Stimulated activated CD4-positive, alpha-beta T cell treated with anti-CD3 and anti-CD28 coated beads, Interleukin-4, amount 100 ng/mL, for 1 hour (primary cell): ENCODE results near the gene ERVV-1.
"Not testable (repeated sequence)": the region's sequence is repeated elsewhere in the genome, so short reads cannot be mapped to it uniquely, and the experiment has no call there.

ENCODE experiments used
- DNase-seq: peaks from one replicate; pipeline ENCODE4 v3.0.0-alpha.2; 2020

ERVV-1 gene, protein sequence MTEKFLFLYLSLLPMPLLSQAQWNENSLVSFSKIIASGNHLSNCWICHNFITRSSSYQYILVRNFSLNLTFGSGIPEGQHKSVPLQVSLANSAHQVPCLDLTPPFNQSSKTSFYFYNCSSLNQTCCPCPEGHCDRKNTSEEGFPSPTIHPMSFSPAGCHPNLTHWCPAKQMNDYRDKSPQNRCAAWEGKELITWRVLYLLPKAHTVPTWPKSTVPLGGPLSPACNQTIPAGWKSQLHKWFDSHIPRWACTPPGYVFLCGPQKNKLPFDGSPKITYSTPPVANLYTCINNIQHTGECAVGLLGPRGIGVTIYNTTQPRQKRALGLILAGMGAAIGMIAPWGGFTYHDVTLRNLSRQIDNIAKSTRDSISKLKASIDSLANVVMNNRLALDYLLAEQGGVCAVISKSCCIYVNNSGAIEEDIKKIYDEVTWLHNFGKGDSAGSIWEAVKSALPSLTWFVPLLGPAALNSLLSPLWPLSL

DNA sequence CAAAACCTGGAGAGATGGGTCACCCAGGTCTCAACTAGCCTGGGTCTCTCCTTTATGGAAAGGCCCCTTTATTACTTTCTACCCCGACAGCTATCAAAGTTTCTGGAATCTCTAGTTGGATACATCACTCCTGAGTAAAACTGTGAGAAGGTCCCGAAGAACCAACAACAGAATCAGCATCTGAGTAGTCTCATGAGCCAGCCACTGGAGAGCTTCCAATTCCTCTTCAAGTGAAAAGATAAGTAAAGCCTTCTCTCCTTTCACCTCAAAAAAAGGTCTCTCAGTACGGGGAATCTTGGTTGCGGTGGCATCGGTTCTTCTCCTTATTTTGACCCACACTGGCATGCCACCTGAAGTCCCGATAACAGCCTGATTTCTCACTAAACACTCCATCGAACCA, at the start of gene ERVV-1:
Gene ERVV-1 (plus strand): TSS at position 301 of the 400 bp plus-strand sequence. CDS start 170 bp downstream, outside the sequence.
- DNase-seq = no peak

DNA sequence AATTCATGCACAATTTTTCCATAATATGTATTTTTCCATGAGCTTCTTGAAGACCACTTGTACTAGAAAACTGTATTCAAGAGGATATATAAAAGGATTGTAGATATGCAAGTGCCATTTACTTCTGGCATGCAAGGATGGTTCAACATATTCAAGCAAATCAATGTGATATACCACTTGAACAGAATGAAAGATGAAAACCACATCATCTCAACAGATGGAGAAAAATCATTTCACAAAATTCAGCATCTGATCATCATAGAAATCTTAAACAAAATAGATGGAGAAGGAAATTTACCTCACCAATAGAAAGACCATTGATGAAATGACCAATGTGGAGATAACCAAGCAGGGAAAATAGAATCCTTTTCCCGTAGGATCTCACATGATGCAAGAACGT, 45.9 kb upstream of the ERVV-1 start:
- DNase-seq = no peak

DNA sequence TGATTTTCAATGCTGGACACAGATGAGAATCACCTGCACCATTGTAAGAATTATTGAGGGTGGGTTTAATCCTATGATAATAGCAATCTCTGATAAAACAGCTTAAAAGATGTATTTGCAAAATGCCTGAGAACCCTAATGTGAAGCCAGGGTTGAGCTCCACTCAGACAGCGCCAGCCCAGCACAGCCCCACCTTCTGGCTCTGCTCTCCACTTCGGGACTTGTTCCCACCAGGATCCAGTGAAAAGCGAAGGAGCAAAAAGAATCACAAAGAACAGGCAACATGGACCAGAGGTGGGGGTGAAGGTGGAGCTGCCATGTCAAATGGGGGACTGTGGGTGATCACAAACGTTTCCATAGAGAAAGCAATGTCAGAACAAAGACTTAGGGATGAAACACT, 32.4 kb upstream of the ERVV-1 start:
- no peak for DNase-seq

DNA sequence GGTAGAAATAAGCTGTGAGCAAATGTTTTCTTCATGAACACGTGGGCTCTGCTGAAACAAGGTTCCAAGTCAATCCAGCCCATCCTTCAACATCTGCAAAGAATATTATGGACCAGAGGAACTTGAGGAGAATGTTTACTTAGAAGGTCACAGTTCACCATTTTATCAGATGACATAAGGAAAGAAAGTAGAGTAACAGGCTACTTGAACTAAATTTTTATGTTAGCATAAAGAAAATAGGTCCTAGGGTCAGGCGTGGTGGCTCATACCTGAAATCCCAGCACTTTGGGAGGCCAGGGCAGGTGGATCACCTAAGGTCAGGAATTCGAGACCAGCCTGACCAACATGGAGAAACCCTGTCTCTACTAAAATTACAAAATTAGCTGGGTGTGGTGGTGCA, 30.6 kb upstream of the ERVV-1 start:
- not testable (repeated sequence) for DNase-seq

DNA sequence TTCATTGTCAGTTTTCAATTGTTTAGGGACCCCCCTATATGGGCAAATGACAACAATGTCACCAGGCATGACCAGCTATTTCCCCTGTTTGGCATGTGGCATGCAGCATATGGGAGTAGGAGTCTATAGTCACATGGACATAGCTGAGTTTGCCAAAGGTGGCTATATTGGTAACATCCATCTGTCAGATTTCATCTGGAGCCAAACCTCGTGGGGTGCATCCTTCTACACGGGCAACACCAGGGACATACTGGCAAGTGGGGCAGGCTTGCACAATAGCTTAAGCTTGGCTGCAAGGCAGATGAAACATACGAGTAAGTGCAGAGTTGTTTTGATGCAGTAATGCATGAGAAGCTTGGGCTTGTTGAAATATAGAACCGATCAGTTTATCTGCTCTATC, 26.5 kb upstream of the ERVV-1 start:
- no peak for DNase-seq

DNA sequence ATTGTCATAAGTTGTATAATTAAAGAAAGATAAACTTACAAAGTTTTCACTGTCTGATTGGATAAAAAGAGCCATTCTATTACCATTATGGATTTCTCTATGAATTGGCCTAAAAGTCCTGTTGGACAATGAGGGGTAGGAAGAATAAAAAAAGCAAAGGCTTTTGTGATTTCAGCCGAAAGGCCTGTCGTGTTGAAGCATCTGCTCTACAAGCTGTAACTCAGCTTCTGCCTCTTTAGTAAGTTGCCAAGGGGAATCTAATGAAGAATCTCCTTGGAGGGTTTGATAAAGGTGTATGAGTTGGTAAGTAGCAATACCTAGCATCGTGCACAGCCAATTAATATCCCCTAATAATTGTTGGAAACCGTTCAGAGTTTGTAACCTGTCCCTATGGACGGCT, 25.2 kb upstream of the ERVV-1 start:
- DNase-seq = no peak

DNA sequence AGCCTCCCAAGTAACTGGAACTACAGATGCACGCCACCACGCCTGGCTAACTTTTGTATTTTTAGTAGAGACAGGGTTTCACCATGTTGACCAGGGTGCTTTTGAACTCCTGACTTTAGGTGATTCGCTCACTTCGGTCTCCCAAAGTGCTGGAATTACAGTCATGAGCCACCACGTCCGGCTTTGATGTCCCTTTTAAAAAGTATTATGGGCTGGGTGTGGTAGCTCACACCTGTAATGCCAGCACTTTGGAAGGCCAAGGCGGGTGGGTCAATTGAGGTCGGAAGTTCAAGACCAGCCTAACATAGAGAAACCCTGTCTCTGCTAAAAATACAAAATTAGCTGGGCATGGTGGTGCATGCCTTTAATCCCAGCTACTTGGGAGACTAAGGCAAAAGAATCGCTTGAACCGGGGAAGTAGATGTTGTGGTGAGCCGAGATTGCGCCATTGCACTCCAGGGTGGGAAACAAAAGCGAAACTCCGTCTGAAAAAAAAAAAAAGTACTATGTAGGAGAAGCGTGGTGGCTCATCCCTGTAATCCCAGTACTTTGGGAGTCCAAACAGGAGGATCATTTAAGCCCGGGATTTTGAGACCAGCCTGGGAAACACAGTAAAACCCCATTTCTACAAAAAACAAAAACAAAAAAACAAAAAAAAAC, 22.8 kb upstream of the ERVV-1 start:
- DNase-seq = no peak

DNA sequence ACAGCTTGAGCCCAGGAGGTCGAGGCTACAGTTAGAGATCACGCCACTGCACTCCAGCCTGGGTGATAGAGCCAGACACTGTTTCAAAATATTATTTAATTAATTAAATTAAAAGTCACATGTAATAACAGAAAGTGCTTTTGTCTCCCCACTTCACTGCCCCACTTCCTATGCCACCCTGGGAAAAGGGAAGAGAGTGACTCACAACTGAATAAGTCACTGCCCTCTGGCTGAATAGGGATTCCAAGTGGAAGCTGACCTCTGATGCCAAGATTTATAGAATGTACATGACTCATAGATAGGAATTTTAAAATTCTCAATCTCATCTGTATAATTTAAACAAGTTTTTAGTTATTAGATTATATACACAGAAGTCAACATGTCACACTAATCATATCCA, 22.2 kb upstream of the ERVV-1 start:
- no peak for DNase-seq

DNA sequence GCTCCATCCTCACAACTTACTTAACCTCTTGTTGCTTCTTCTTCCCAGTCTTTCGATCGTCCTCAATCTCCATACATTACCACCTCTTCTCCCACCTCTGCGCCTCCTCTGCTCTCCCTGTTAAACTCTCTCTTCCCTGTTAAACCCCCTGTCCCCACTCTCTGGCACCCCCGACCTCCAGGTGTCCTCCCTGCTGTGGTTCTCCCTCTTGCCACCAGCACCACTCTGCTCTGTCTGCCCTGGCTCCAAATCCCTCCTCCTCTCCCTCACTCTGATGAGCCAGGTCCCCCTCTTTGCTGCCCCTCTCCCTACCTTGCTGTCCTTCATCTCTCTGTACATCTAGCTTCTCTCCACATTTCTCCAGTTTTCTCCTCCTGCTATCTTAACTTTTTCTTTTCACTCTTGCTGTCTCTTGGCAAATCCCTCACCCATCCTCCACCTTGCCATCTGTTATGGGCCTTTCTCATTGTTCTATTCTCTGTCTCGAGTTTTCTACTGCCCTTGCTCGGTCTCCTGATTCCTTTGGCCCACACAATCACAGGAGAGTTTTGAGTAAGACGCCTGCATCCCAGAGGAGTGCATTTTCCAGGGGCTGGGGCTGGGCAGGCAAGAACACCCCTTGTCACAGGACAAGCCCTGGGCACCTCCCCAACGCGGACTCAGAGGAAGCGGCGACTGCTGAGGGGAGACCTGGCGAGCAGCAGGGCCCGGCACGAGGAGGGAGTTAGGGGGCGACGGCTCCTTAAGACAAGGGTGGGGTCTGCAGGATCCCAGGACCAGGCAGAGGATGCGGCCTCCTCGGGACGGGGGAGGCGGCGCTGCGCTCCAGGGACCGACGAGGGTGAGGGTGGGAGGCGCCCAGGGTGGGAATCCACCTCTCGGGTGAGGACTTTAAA, 21.4 kb upstream of the ERVV-1 start:
- DNase-seq = peak; percentile 2

DNA sequence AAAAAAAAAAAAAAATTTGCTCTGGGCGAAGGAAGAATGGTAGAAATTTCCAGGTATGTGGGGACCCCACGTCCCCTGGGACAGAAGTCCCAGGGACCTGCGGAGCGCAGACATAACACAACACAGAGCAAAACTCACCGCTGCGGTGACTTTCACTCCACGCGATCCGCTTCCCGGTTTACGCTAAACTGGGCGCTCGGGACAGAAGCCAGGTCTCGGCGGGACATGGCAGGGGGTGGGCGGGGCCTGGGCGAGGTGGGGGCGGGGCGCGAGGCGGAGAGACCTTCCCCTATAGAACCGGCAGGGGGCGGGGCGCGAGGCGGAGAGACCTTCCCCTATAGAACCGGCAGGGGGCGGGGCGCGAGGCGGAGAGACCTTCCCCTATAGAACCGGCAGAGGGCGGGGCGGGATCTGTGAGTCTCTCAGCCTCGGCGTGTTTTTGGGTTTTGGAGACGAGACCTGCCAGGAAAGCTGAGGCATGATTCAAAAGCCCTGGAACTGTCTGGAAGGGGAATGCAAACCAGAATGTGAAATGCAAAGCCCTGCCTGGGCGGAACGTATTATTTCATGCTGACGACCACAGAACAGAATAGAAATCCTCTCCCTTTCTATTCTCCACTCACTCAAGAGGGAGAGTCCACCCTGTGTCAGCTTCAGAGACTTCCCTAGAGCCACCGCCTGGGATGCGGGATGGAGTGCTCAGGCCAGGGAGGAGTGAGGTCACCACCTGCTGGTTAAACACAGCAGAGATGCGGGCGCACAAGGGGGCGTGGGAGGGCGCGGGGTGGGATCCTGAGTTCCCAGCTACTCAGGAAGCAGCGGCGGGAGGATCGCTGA, 20.2 kb upstream of the ERVV-1 start:
- DNase-seq = peak; percentile 78

DNA sequence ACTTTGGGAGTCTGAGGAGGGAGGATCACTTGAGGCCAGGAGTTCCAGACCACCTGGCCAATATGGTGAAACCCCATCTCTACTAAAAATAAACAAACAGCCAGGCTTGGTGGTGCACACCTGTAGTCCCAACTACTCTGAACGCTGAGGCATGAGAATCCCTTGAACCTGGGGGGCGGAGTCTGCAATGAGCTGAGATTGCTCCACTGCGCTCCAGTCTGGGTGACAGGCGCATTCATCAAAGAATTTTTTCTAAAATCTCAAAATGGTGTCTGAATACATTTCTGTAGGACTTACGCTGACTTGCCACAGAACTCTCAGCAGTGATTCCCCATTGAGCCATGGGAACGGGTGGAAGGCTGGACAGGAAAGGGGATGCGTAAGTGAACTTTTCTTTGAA, 18.0 kb upstream of the ERVV-1 start:
- no peak for DNase-seq

DNA sequence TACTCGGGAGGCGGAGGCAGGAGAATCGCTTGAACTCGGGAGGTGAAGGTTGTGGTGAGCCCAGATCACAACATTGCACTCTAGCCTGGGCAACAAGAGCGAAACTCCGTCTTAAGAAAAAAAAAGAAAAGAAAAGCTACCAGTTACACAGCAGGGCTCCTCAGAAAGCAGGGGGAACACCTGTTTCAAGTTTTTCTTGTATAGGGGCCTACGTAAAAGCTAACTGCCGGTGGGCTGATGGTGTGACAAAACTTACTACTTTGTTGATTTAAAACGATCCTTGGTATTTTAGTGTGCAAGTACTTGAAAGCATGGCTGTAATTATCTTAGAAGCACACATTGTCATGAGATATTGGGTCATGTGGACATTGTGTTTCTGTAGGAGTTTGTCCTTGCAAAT, 15.7 kb upstream of the ERVV-1 start:
- no peak for DNase-seq

DNA sequence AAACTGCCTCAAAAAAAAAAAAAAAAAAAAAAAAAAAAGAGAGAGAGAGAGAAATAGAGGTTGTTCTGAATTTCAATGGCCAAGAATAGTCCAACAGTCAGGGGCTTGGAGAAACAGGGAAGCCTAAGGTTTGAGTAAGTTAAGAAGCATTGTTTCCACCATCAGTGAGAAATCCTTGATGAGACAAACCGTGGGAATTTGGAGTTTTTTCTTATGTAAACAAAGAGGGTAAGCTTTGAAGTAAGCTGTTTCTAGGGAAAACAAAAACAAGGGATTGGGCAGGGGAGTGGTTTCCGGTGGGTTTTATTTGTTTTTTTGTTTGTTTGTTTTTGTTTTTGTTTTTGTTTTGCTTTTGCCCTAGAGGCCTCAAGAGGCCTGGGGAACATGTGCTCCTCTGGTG, 11.2 kb upstream of the ERVV-1 start:
- DNase-seq = no peak

DNA sequence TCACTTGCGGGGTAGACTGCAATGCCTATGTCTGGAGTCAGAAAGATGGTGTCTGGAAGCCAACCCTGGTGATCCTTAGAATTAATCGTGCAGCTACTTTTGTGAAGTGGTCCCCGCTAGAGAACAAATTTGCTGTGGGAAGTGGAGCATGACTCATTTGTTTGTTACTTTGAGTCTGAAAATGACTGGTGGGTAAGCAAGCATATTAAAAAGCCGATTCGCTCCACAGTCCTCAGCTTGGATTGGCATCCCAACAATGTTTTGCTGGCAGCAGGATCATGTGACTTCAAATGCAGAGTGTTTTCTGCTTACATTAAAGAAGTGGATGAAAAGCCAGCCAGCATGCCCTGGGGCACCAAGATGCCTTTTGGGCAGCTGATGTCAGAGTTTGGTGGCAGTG, 9.5 kb upstream of the ERVV-1 start:
- no peak for DNase-seq

DNA sequence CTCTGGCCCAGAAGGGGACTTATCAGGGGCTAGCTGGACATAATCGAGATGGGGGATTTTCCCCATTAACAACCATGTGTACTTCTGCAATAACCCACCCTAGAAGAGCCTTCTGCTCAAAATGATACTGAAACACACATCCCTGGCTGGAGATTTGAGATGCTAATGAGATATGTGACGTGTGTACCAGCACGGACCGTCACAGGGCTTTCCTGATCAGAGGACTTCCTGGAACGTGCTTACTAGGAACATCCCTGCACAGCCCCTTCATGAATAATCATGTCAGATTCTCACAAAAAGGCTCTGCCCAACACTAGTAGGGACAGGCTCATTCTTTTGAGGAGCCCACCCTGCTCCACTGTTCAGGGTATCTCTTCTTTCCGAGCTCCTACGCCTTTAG, 6.5 kb upstream of the ERVV-1 start:
- no peak for DNase-seq

DNA sequence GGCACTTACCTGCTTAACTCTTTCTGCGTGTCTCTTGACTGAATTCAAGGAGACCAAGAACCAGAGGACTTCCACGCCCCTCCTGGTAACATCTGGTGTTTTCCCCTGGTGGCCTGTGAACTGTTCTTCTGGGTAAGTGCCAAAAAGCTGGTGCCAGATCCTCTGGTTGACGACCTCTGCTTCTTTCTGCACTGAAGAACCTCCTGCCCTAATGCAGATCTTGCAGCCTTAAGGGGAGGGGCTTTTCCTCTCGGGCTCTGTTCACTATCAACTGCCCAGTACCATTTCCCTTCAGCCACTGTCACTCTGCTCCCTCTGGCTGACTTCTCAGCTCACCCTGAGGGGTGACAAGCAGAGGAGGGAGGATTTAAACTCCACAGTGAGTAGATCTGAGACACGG, 6.1 kb upstream of the ERVV-1 start:
- no peak for DNase-seq

DNA sequence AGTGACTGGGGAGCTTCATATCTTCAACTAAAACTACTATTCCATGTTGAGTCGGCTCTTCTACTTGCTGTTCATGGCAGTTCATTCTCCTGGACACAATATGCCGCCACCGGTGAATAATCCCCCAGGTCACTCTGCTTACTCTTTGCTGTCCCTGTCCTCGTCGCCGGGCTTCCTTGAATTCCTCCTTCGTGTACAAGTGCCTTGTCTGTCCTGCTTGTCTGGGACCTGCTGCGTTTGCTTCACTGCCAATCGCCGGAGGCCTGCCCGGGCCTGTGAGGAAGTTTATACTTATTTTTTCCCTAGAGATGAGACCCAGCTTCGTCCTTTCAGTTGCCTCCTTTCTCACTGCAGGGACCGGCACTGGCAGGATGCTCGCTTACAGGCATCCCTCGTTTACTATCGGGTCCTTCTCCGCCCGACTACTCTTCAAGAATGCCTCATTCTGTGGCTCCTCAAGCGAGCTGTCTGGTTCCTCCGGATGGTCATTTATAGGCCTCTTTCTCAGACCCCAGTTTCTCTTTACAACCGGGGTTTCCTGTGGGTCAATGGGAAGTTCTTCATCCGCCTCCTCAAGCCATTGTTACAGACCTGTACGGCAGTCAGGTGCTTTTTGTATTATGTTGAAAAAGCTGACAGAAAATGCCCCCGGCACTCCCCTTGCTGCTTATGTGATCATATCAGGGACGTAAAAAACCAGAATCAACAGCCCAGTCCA, 5.5 kb upstream of the ERVV-1 start:
- no peak for DNase-seq

DNA sequence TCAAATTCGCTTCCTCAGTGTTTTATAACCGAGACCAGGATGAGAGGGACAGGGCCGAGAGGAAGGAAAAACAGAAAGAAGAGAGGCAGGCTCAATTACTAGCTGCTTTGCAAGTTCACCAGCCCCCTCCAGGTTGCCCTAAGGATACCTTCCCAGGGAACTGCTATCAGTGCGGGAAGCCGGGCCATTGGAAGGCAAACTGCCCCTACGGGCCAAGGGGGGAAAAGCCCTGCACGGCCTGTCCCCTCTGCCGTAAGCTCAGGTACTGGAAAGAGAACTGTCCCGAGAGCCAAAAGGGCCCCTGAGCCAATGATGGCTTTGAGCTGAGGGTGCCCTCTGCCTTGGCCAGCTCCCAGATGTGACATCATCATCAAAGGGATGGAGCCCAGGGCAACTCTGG, 3.2 kb upstream of the ERVV-1 start:
- no peak for DNase-seq

DNA sequence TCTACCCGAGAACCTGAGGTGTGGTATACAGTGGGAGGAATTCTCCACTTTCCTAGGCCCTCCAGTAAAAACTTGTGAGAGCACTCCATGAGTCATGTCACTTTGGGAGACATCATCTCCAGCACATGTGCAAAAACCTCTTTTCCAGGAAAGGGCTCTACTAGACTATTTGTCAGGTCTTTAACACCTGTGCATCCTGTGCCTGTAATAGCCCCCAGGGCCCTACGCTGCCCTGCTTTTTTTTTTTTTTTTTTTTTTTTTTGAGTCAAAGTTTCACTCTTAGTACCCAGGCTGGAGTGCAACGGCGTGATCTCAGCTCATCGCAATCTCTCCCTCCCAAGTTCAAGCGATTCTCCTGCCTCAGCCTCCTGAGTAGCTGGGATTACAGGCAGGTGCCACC, 1.7 kb upstream of the ERVV-1 start:
- no peak for DNase-seq

DNA sequence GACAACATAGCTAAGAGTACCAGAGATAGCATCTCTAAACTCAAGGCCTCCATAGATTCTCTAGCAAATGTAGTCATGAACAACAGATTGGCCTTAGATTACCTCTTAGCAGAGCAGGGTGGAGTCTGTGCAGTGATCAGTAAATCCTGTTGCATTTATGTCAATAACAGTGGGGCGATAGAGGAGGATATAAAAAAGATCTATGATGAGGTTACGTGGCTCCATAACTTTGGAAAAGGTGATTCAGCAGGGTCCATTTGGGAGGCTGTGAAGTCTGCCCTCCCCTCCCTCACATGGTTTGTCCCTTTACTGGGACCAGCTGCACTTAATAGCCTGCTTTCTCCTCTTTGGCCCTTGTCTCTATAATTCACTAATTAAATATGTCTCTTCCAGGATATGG, 1.4 kb downstream of the ERVV-1 start:
- DNase-seq = no peak

DNA sequence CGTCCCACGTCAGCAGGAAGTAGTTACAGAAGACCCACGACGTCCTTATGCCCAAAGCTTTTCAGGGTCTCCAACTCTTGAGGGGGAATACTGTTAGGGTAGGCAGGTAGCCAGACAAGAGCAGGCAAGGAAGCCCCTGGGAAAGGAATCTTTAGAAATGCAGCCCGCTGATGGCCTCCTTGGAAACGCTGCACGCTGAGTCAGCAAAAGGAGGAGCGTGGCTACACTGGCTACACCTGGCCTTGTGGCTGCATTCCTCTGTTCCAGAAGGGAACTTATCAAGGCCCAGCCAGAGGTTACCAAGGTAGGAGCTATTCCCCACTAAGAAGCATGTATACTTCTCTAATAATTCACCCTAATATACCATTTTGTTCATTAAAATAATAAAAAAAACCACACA, 2.0 kb downstream of the ERVV-1 start:
- DNase-seq = no peak

DNA sequence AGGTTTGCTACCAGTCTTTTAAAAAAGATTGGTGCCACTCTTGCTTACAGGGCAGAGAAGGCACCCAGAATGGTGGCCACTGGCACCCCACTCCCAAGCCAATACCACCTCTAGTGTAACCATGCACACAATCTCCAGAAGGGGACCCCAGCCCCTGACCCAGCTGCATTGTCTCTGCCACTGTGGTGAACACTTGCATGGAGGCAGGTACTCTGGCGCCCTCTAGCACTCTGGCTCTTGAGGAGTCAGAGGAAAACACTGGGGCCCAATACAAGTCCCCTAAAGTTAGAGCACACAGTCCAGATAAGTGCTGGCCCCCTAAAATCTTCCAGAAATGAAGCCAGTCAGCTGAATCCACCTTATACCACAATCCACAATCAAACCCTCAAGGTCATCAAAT, 6.0 kb downstream of the ERVV-1 start:
- DNase-seq = no peak
